IMR-90 (cell line): ENCODE results near the gene MARCHF6.

Experiments used
- BHLHE40 ChIP-seq: fragments of 150-350 bp; IDR thresholded peaks from 2 replicates; pipeline ENCODE4 v1.6.1; 2016; ENCODE audit warnings: mild to moderate bottlenecking, low read depth, low read length
- CEBPB ChIP-seq: IDR thresholded peaks from 2 replicates; pipeline ENCODE4 v1.6.1; 2012; ENCODE audit warnings: low read depth, low read length, improper control_type of control experiment
- CHD1 ChIP-seq: IDR thresholded peaks from 2 replicates; pipeline ENCODE4 v1.6.1; 2012; ENCODE audit warnings: low read depth, low read length, improper control_type of control experiment
- CTCF ChIP-seq: conservative IDR thresholded peaks from 2 replicates; pipeline ENCODE4 v1.5.1; 2012; ENCODE audit warnings: mild to moderate bottlenecking, low read depth, low read length, improper control_type of control experiment

DNA sequence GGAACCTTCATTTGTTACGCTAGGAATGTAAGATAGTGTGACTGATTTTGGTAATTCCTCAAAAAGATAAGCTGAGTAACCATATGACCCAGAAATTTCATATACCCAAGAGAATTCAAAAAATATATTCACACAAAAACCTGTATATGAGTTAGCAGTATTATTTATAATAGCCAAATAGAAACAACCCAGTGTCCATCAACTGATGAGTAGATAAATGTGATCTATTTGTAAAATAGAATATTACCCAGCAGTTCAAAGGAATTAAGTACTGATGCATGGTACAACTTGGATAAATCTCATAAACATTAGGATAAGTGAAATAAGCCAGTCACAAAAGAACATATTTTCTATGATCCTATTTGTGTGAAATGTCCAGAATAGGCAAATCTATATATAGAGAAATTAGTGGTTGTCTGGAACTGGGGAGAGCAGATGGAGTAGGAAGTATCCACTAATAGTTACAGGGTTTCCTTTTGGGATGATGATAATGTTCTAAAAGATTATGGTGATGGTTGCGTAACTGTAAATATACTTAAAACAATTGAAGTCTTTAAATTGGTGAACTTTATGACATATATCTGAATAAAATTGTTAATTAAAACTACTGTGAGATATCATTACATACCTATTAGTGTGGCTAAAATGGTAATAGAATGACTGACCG is 10.2 kb downstream of the MARCHF6 start:
- TF ChIP-seq CHD1: no peak
- peak; percentile 65 for TF ChIP-seq CEBPB
- TF ChIP-seq CTCF: no peak
- no peak for TF ChIP-seq BHLHE40
